HepG2 (cell line): ENCODE results near the gene FRMD6. TPM values are rescaled to one million over a fixed set of nuclear protein-coding genes. Genes with fewer than 3 reads are reported as not detected.

ENCODE experiments used
- CBX1 ChIP-seq: IDR thresholded peaks from one replicate; pipeline ENCODE4 v1.6.1; 2016; ENCODE audit warnings: antibody characterized with exemption, low read depth
- ELF3 ChIP-seq: IDR thresholded peaks from 2 replicates; pipeline ENCODE4 v1.6.1; 2016; ENCODE audit warnings: missing genetic modification reagents, missing compliant biosample characterization
- RCOR2 ChIP-seq: IDR thresholded peaks from 2 replicates; pipeline ENCODE4 v1.6.1; 2016; ENCODE audit warnings: missing biosample characterization, missing genetic modification reagents
- REPIN1 ChIP-seq: sonication (generic); formaldehyde crosslinking; IDR thresholded peaks from 2 replicates; pipeline ENCODE4 v1.8.0; 2022; ENCODE audit warnings: missing genetic modification reagents, low read depth, mild to moderate bottlenecking, borderline replicate concordance
- SOX5 ChIP-seq: IDR thresholded peaks from 2 replicates; pipeline ENCODE4 v1.6.1; 2016; ENCODE audit warnings: borderline replicate concordance
- SRF ChIP-seq: IDR thresholded peaks from 2 replicates; pipeline ENCODE4 v1.6.1; 2011; ENCODE audit warnings: mild to moderate bottlenecking, low read depth, low read length, moderate library complexity
- ZC3H13 ChIP-seq: sonication (generic); formaldehyde crosslinking; IDR thresholded peaks from 2 replicates; pipeline ENCODE4 v1.8.1; 2023; ENCODE audit warnings: mild to moderate bottlenecking, missing genetic modification reagents, moderate library complexity
- ZNF224 ChIP-seq: sonication (generic); formaldehyde crosslinking; IDR thresholded peaks from 2 replicates; pipeline ENCODE4 v1.5.0; 2020; ENCODE audit warnings: mild to moderate bottlenecking, missing genetic modification reagents
- ZNF44 ChIP-seq: sonication (generic); formaldehyde crosslinking; IDR thresholded peaks from 2 replicates; pipeline ENCODE4 v1.5.1; 2020; ENCODE audit warnings: mild to moderate bottlenecking, missing genetic modification reagents
- ZNF570 ChIP-seq: sonication (generic); formaldehyde crosslinking; IDR thresholded peaks from 2 replicates; pipeline ENCODE4 v1.4.0; 2020; ENCODE audit warnings: mild to moderate bottlenecking, missing genetic modification reagents, borderline replicate concordance
- ZNF776 ChIP-seq: sonication (generic); formaldehyde crosslinking; IDR thresholded peaks from 2 replicates; pipeline ENCODE4 v1.4.0; 2020; ENCODE audit warnings: mild to moderate bottlenecking, missing genetic modification reagents
- ZZZ3 ChIP-seq: sonication (generic); formaldehyde crosslinking; IDR thresholded peaks from 2 replicates; pipeline ENCODE4 v1.4.0; 2020; ENCODE audit warnings: missing genetic modification reagents, mild to moderate bottlenecking, borderline replicate concordance
- polyA plus RNA-seq, 8 experiments: library from polyadenylated mRNA; depleted of rRNA in 3 of 8; stranded (reverse) in 7 of 8; unstranded in 1 of 8; fragments of >200 nt; fragmentation: Illumina TruSeq in 4 of 8; extraction: Trizol in 4 of 8; gene quantifications; 2 replicates each; pipeline versions ENCODE4 v1.2.1 to v1.2.3, GENCODE V29; 2011 to 2016; ENCODE audit warnings: low read depth in 4 of 8, missing spikeins in 1 of 8, mixed read lengths in 1 of 8; ENCODE audit not compliant: insufficient read depth in 1 of 8
- total RNA-seq, 5 experiments: library from RNA; depleted of rRNA; stranded (reverse); fragments of >200 nt; fragmentation: Illumina TruSeq; extraction: Trizol; gene quantifications; 2 replicates each; pipeline ENCODE4 v1.2.3, GENCODE V29; 2016; ENCODE audit warnings: low read depth in 1 of 5
- TF ChIP-seq, protein P1 (sequence below): sonication (generic); formaldehyde crosslinking; conservative IDR thresholded peaks from 2 replicates; pipeline ENCODE4 v1.4.0; 2020; ENCODE audit warnings: missing genetic modification reagents
- TF ChIP-seq, protein P2 (sequence below): sonication (generic); IDR thresholded peaks from 2 replicates; pipeline ENCODE4 v1.6.1; 2016; ENCODE audit warnings: low read depth, borderline replicate concordance
- TF ChIP-seq, protein P3 (sequence below): sonication (generic); formaldehyde crosslinking; IDR thresholded peaks from 2 replicates; pipeline ENCODE4 v1.4.0; 2020; ENCODE audit warnings: missing genetic modification reagents

The FRMD6 gene
- total and polyA plus RNA-seq, 2 of the 13 experiments (the other 11 are each of a cell fraction or from before 2014, with no cell fraction given): 2.4 to 5.4 TPM

DNA sequence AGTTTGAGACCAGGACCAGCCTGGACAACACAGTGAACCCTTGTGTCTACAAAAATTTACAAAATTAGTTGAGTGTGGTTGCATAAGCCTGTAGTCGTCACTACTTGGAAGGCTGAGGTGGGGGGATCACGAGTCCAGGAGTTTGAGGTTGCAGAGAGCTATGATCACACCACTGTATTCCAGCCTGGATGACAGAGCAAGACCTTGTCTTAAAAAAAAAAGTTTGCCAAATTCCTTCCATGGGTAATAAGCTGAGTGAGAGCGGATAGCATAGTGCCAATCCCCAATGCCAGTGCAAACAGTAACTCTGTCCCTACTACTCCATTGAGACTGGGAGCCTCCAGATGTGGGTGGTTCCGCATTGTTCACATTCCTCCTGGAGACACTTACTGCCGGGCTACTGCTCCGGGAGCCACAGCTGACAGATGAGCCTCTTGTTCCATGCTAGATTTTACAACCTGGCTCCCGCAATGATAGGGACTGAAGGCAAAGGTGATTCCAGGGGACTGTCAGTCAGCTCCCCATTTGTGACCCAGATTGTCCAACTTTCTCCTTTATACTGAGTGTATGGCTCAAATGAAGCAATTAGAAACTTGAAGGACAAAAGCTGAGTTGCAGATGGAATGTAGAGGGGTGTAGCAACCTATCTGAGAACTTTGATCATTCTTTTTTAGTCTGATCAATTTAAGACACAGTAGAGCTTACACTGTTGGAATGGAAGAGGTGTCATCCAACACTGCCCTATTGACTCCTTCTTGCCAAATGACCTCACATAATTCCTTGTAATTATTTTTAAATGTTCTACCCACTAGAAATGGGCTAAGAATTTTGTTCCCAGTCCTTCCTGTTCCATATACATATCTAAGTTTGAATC, 13.4 kb upstream of the FRMD6 start (continued):
- TF ChIP-seq ELF3 (CRISPR knock-in tag): peak; percentile 68
- TF ChIP-seq, protein P1, sequence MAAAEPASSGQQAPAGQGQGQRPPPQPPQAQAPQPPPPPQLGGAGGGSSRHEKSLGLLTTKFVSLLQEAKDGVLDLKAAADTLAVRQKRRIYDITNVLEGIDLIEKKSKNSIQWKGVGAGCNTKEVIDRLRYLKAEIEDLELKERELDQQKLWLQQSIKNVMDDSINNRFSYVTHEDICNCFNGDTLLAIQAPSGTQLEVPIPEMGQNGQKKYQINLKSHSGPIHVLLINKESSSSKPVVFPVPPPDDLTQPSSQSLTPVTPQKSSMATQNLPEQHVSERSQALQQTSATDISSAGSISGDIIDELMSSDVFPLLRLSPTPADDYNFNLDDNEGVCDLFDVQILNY: no peak
- no peak for TF ChIP-seq ZNF224 (CRISPR knock-in tag)
- TF ChIP-seq RCOR2: no peak
- no peak for TF ChIP-seq ZZZ3 (CRISPR knock-in tag)
- TF ChIP-seq, protein P2, sequence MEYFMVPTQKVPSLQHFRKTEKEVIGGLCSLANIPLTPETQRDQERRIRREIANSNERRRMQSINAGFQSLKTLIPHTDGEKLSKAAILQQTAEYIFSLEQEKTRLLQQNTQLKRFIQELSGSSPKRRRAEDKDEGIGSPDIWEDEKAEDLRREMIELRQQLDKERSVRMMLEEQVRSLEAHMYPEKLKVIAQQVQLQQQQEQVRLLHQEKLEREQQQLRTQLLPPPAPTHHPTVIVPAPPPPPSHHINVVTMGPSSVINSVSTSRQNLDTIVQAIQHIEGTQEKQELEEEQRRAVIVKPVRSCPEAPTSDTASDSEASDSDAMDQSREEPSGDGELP: peak; percentile 27; the same call in 1 of the 2 replicates
- TF ChIP-seq SOX5 (CRISPR knock-in tag): no peak
- TF ChIP-seq, protein P3, sequence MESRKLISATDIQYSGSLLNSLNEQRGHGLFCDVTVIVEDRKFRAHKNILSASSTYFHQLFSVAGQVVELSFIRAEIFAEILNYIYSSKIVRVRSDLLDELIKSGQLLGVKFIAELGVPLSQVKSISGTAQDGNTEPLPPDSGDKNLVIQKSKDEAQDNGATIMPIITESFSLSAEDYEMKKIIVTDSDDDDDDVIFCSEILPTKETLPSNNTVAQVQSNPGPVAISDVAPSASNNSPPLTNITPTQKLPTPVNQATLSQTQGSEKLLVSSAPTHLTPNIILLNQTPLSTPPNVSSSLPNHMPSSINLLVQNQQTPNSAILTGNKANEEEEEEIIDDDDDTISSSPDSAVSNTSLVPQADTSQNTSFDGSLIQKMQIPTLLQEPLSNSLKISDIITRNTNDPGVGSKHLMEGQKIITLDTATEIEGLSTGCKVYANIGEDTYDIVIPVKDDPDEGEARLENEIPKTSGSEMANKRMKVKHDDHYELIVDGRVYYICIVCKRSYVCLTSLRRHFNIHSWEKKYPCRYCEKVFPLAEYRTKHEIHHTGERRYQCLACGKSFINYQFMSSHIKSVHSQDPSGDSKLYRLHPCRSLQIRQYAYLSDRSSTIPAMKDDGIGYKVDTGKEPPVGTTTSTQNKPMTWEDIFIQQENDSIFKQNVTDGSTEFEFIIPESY: no peak
- TF ChIP-seq ZNF44 (CRISPR knock-in tag): no peak
- no peak for TF ChIP-seq CBX1
- TF ChIP-seq SRF: no peak
- TF ChIP-seq ZNF776 (CRISPR knock-in tag): no peak
- no peak for TF ChIP-seq ZNF570 (CRISPR knock-in tag)
- no peak for TF ChIP-seq ZC3H13
- no peak for TF ChIP-seq REPIN1 (CRISPR knock-in tag)
